NCI-H446 treated with DMSO at 0.1 percent for 48 hours (cell line): ENCODE data around the gene AGAP1.

Experiments
- DNase-seq: peaks from one replicate; lab custom pipeline; 2025; lab: John Stamatoyannopoulos, UW

The AGAP1 gene

GRCh38 chr2:235569837-235570236 is 76.0 kb downstream of the AGAP1 start:
- no peak for DNase-seq

GRCh38 chr2:235570256-235570655 is 76.4 kb downstream of the AGAP1 start:
- DNase-seq = no peak

GRCh38 chr2:235570966-235571692 is 77.3 kb downstream of the AGAP1 start:
- DNase-seq = no peak

- DNase-seq = no peak
Observed at GRCh38 chr2:235572592-235572991, 78.7 kb downstream of the AGAP1 start.

GRCh38 chr2:235573331-235574221 is 79.7 kb downstream of the AGAP1 start:
- peak; percentile 33 for DNase-seq

- no peak for DNase-seq
Observed at GRCh38 chr2:235575431-235575830, 81.6 kb downstream of the AGAP1 start.

GRCh38 chr2:235575904-235576303 is 82.1 kb downstream of the AGAP1 start:
- no peak for DNase-seq

- DNase-seq = no peak
Observed at GRCh38 chr2:235576337-235576910, 82.6 kb downstream of the AGAP1 start.

GRCh38 chr2:235577404-235578330 is 83.8 kb downstream of the AGAP1 start:
- no peak for DNase-seq

- no peak for DNase-seq
Observed at GRCh38 chr2:235579128-235579527, 85.3 kb downstream of the AGAP1 start.

GRCh38 chr2:235580426-235581157 is 86.7 kb downstream of the AGAP1 start:
- no peak for DNase-seq

GRCh38 chr2:235582081-235582686 is 88.3 kb downstream of the AGAP1 start:
- DNase-seq = no peak

GRCh38 chr2:235582729-235583128 is 88.9 kb downstream of the AGAP1 start:
- no peak for DNase-seq

- DNase-seq = no peak
Observed at GRCh38 chr2:235583144-235583543, 89.3 kb downstream of the AGAP1 start.

- no peak for DNase-seq
Observed at GRCh38 chr2:235583925-235584637, 90.2 kb downstream of the AGAP1 start.

GRCh38 chr2:235584638-235585007 is 90.8 kb downstream of the AGAP1 start:
- DNase-seq = no peak

GRCh38 chr2:235587202-235587601 is 93.4 kb downstream of the AGAP1 start:
- no peak for DNase-seq

- DNase-seq = no peak
Observed at GRCh38 chr2:235588750-235589149, 94.9 kb downstream of the AGAP1 start.

- no peak for DNase-seq
Observed at GRCh38 chr2:235591231-235591730, 97.4 kb downstream of the AGAP1 start.

GRCh38 chr2:235591921-235592320 is 98.1 kb downstream of the AGAP1 start:
- DNase-seq = no peak
